Stomach (tissue), 9 donors: ENCODE results near the gene ATXN3L. TPM values are rescaled to one million over a fixed set of nuclear protein-coding genes. Genes with fewer than 3 reads are reported as not detected.
A peak's percentile ranks its signal among the peaks of the same experiment; 100 is the strongest.

Source experiments
- DNase-seq, 2 donors: peaks; one replicate each; pipeline versions ENCODE4 v3.0.0 to v3.0.0-alpha.2; 2013 to 2019
- H3K27ac ChIP-seq, 5 donors: fragments of 200-600 bp in 4 of 5; sonication (generic) in 4 of 5; one replicate each; pipeline ENCODE4 v1.5.1; 2013 to 2019; ENCODE audit warnings: mild to moderate bottlenecking in 1 of 5, moderate library complexity in 1 of 5
- H3K27me3 ChIP-seq, 3 donors: fragments of 200-600 bp; sonication (generic); one replicate each; pipeline ENCODE4 v1.5.1; 2017 to 2019; ENCODE audit warnings: mixed run types in 1 of 3
- H3K36me3 ChIP-seq, 4 donors: fragments of 200-600 bp; sonication (generic); 1 replicate in 3 of 4; 2 replicates in 1 of 4; pipeline ENCODE4 v1.5.1; 2016 to 2019
- H3K4me1 ChIP-seq, 4 donors: fragments of 200-600 bp; sonication (generic); one replicate each; pipeline ENCODE4 v1.5.1; 2016 to 2019
- H3K4me3 ChIP-seq, 4 donors: fragments of 200-600 bp; sonication (generic) in 3 of 4; one replicate each; pipeline ENCODE4 v1.5.1; 2016 to 2019; ENCODE audit warnings: mild to moderate bottlenecking in 1 of 4
- H3K9me3 ChIP-seq, 4 donors: fragments of 200-600 bp; sonication (generic); one replicate each; pipeline ENCODE4 v1.5.1; 2016 to 2019
- CTCF ChIP-seq, 7 experiments: fragments of 450-650 bp in 4 of 7; fragments of 200-600 bp in 3 of 7; sonication (generic) in 3 of 7; IDR thresholded peaks; one replicate each; pipeline ENCODE4 v1.5.1; 2016 to 2019; ENCODE audit warnings: antibody characterized with exemption in 7 of 7, control low read depth in 2 of 7, mild to moderate bottlenecking in 1 of 7
- EP300 ChIP-seq: sonication (generic); formaldehyde crosslinking; IDR thresholded peaks from one replicate; pipeline ENCODE4 v1.6.1; 2017; ENCODE audit warnings: antibody characterized with exemption
- POLR2A ChIP-seq, 4 donors: fragments of 450-650 bp; IDR thresholded peaks; one replicate each; pipeline ENCODE4 v1.6.1; 2016; ENCODE audit warnings: antibody characterized with exemption in 4 of 4, control low read depth in 2 of 4, mild to moderate bottlenecking in 1 of 4, moderate library complexity in 1 of 4
- POLR2AphosphoS5 ChIP-seq, 3 donors: sonication (generic); formaldehyde crosslinking; IDR thresholded peaks; one replicate each; pipeline ENCODE4 v1.6.1; 2016; ENCODE audit warnings: antibody characterized with exemption in 3 of 3
- WGBS, 5 donors: extraction: QIAGEN DNeasy Blood & Tissue Kit in 3 of 5; methylation state at CpG; one replicate each; pipeline versions ENCODE4 v1.1.5 to v1.1.7; 2013 to 2018; 5-methylcytosine and 5-hydroxymethylcytosine counted together
- intact Hi-C: fragments of 100-400 bp; cut with DNase I; formaldehyde crosslinking; loops from one replicate; pipeline ENCODE4 v1.15.1; 2023; ENCODE audit warnings: low total_unique reads
- polyA plus RNA-seq, 3 donors: library from polyadenylated mRNA; stranded (reverse); fragments of 200-250 nt; gene quantifications; one replicate each; pipeline ENCODE4 v1.2.3, GENCODE V29; 2013
- total RNA-seq, 5 donors: library from RNA; depleted of rRNA; stranded (reverse); fragments of >200 nt; gene quantifications; one replicate each; pipeline versions ENCODE4 v1.1.0 to v1.2.3, GENCODE V29; 2014 to 2016
- donor health status: healthy with polysubstance abuse.
- donor health status: Bipolar disorder and iron deficiency.
- donor health status: healthy.

The ATXN3L gene
- total and polyA plus RNA-seq, 8 donors = not detected

- DNase-seq = no peak
- Histone ChIP-seq H3K27ac (no peak overlapping the region), H3K36me3 (no peaks in the 10 kb centered on the region), H3K4me3 (no peak overlapping the region), H3K4me1 (no peaks in the 10 kb centered on the region), H3K9me3 (no peaks in the 10 kb centered on the region), H3K27me3 (no peaks in the 10 kb centered on the region)
- 83 to 100% (median 93%) methylated on average over 5 of the region's 5 CpGs for WGBS, 5 donors
- TF ChIP-seq EP300 (no peak), POLR2AphosphoS5 (IDR thresholded peaks at IDR 0.05) (no peak), CTCF (IDR thresholded peaks at IDR 0.05) (no peak), POLR2A (IDR thresholded peaks at IDR 0.05) (no peak)
- intact Hi-C loops = no loop called here
Observed at GRCh38 chrX:13365161-13365560, 45.3 kb upstream of the ATXN3L start.

DNA sequence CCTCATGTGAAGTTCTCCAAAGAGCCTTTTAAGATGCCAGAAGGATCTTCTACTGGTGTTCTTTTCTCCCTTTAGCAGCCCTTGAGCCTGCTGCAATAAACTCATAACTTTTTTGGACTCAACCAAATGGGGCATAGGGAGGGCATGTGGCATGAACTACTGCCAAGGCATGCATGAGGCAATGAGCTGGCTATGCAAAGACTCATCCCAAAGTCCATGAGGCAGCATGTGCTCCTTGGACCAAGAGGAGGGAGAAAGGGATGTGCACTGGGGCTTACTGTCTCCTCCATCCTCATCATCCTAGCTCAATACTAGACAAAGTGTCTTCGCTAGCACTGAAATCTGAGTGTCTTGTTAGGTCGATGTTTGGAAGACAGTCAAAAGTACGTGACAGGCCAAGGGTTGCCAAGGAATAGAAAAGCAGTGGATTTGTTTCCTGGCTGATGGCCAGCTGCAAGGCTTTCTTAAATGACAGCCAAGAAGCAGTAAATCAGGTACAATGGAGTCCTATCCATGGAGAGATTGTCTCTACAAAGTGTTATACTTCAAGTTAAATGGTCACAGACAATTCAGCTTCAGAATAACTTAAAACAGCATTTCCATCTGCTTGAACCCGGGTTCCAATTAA lies 44.5 kb upstream of the ATXN3L start:
- intact Hi-C loops = no loop called here
- H3K27me3 ChIP-seq = no peaks in the 10 kb centered on the region
- 61 to 73% (median 68%) methylated on average over 4 of the region's 4 CpGs for WGBS, 5 donors
- H3K27ac ChIP-seq = no peak overlapping the region
- TF ChIP-seq CTCF (IDR thresholded peaks at IDR 0.05) (no peak), POLR2AphosphoS5 (IDR thresholded peaks at IDR 0.05) (no peak), POLR2A (IDR thresholded peaks at IDR 0.05) (no peak), EP300 (no peak)
- no peaks in the 10 kb centered on the region for H3K36me3 ChIP-seq
- no peaks in the 10 kb centered on the region for H3K4me1 ChIP-seq
- DNase-seq = no peak
- no peak overlapping the region for H3K4me3 ChIP-seq
- H3K9me3 ChIP-seq = no peaks in the 10 kb centered on the region

DNA sequence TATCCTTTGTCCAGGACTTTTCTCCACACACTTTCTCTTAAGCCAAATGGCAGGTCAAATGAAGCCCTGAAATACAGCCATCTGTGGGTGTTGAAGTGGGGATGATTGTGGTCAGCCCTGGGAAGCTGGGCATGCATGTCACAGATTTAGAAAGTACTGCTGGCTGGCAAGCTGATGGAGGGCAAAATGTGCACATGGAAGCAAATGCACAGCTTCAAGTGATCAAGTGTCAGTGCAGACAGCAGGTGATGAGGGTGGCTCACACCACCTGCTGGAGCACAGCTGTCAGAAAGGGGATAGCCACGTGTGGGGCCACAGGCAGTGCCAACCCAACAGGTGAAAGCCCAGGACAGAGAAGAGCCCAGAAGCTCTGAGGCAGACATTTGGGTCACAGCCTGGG lies 40.3 kb upstream of the ATXN3L start:
- H3K4me1 ChIP-seq = no peaks in the 10 kb centered on the region
- 16 to 38% (median 33%) methylated on average over 1 of the region's 1 CpG for WGBS, 5 donors
- H3K27me3 ChIP-seq = no peaks in the 10 kb centered on the region
- TF ChIP-seq POLR2A (IDR thresholded peaks at IDR 0.05) = no peak
- no peak for TF ChIP-seq EP300
- no peaks in the 10 kb centered on the region for H3K9me3 ChIP-seq
- H3K36me3 ChIP-seq = no peaks in the 10 kb centered on the region
- H3K4me3 ChIP-seq = no peak overlapping the region
- intact Hi-C loops = no loop called here
- H3K27ac ChIP-seq = no peak overlapping the region
- DNase-seq = no peak

DNA sequence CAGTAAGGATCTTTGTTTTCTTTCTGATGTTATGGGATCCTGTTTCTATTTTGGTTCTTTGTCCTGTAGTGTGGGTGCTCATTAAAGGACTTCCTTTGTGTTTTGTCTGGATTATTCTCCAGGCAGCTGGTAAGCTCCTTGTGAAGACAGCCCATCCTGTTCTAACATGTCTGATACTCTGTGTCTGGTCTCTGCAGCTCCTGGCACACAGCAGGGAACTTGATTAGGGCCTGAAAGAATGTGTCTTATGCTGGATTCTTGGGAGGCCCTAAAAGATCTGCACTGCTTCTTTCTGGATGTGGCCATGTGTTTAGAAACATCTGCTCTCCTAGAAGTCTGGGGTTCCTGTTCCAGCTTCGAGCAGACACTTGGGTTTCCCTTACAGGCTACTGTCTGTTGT lies 38.1 kb upstream of the ATXN3L start:
- Histone ChIP-seq H3K36me3 (no peaks in the 10 kb centered on the region), H3K4me3 (no peak overlapping the region), H3K27me3 (no peaks in the 10 kb centered on the region), H3K4me1 (no peaks in the 10 kb centered on the region), H3K9me3 (no peaks in the 10 kb centered on the region), H3K27ac (no peak overlapping the region)
- TF ChIP-seq CTCF (IDR thresholded peaks at IDR 0.05) = no peak
- no peak for TF ChIP-seq POLR2AphosphoS5 (IDR thresholded peaks at IDR 0.05)
- TF ChIP-seq EP300 = no peak
- TF ChIP-seq POLR2A (IDR thresholded peaks at IDR 0.05) = no peak
- peak in 1 of 2 donors; percentile 45 for DNase-seq
- intact Hi-C loops = no loop called here
- 55 to 74% (median 67%) methylated on average over 1 of the region's 1 CpG for WGBS, 5 donors

- intact Hi-C loops = no loop called here
- no peaks in the 10 kb centered on the region for H3K4me1 ChIP-seq
- 58 to 96% (median 82%) methylated on average over 1 to 2 of the region's 2 CpGs for WGBS, 5 donors
- TF ChIP-seq POLR2AphosphoS5 (IDR thresholded peaks at IDR 0.05) = no peak
- no peak overlapping the region for H3K27ac ChIP-seq
- no peaks in the 10 kb centered on the region for H3K9me3 ChIP-seq
- no peak overlapping the region for H3K4me3 ChIP-seq
- no peaks in the 10 kb centered on the region for H3K36me3 ChIP-seq
- no peaks in the 10 kb centered on the region for H3K27me3 ChIP-seq
- DNase-seq = no peak
Observed at GRCh38 chrX:13346646-13347045, 26.8 kb upstream of the ATXN3L start.
